Keratinocyte (primary cell): ENCODE measurements around the gene EXOC4. TPM values are rescaled to one million over a fixed set of nuclear protein-coding genes. Genes with fewer than 3 reads are reported as not detected.
A peak's percentile ranks its signal among the peaks of the same experiment; 100 is the strongest.

ENCODE experiments used
- DNase-seq: peaks from one replicate; pipeline ENCODE4 v3.0.0-alpha.2; 2011; ENCODE audit warnings: low read depth, missing footprints, low spot score
- FAIRE-seq: peaks from 2 replicates; lab custom pipeline; 2011; peaks lifted over from hg19 to GRCh38; lab: Jason Lieb, UNC
- H2AFZ ChIP-seq: 2 replicates; pipeline ENCODE4 v1.6.0; 2012; ENCODE audit warnings: low read length, control low read depth, inconsistent platforms; ENCODE audit not compliant: control insufficient read depth
- H3K27ac ChIP-seq: 2 replicates; pipeline ENCODE4 v1.5.1; 2011; ENCODE audit warnings: low read length; ENCODE audit not compliant: control insufficient read depth, insufficient read depth
- H3K27me3 ChIP-seq: 3 replicates; pipeline ENCODE4 v1.6.0; 2011; ENCODE audit warnings: low read length; ENCODE audit not compliant: control insufficient read depth, insufficient read depth; ENCODE audit errors: extremely low read depth
- H3K36me3 ChIP-seq, 2 experiments: 2 replicates in 1 of 2; 3 replicates in 1 of 2; pipeline ENCODE4 v1.5.1; 2011; ENCODE audit warnings: low read length in 2 of 2, mild to moderate bottlenecking in 1 of 2; ENCODE audit not compliant: control insufficient read depth in 2 of 2, insufficient read depth in 2 of 2; ENCODE audit errors: extremely low read depth in 1 of 2
- H3K4me1 ChIP-seq: 3 replicates; pipeline ENCODE4 v1.5.1; 2011; ENCODE audit warnings: low read length; ENCODE audit not compliant: control insufficient read depth, insufficient read depth; ENCODE audit errors: extremely low read depth
- H3K4me2 ChIP-seq: 3 replicates; pipeline ENCODE4 v1.6.0; 2011; ENCODE audit warnings: low read depth, low read length; ENCODE audit not compliant: control insufficient read depth, insufficient read depth; ENCODE audit errors: extremely low read depth
- H3K4me3 ChIP-seq, 3 experiments: fragments of 200-600 bp in 1 of 3; sonication (generic) in 1 of 3; 2 replicates in 2 of 3; 3 replicates in 1 of 3; pipeline ENCODE4 v1.5.1; 2011 to 2016; ENCODE audit warnings: low read length in 3 of 3, mild to moderate bottlenecking in 3 of 3, control low read depth in 2 of 3, inconsistent platforms in 1 of 3, low read depth in 1 of 3, mixed read lengths in 1 of 3, mixed run types in 1 of 3, moderate library complexity in 1 of 3; ENCODE audit not compliant: control insufficient read depth in 2 of 3, insufficient read depth in 2 of 3; ENCODE audit errors: extremely low read depth in 1 of 3
- H3K79me2 ChIP-seq: 2 replicates; pipeline ENCODE4 v1.6.0; 2012; ENCODE audit warnings: low read length; ENCODE audit not compliant: control insufficient read depth, insufficient read depth
- H3K9ac ChIP-seq: 3 replicates; pipeline ENCODE4 v1.6.0; 2011; ENCODE audit warnings: low read length; ENCODE audit not compliant: control insufficient read depth, insufficient read depth; ENCODE audit errors: extremely low read depth
- H3K9me1 ChIP-seq: 3 replicates; pipeline ENCODE4 v1.6.0; 2011; ENCODE audit warnings: low read length; ENCODE audit not compliant: control insufficient read depth, insufficient read depth; ENCODE audit errors: extremely low read depth
- H3K9me3 ChIP-seq: 2 replicates; pipeline ENCODE4 v1.5.1; 2012; ENCODE audit warnings: low read depth, low read length; ENCODE audit not compliant: control insufficient read depth
- H4K20me1 ChIP-seq: 3 replicates; pipeline ENCODE4 v1.6.0; 2011; ENCODE audit warnings: low read length; ENCODE audit not compliant: control insufficient read depth, insufficient read depth; ENCODE audit errors: extremely low read depth
- CTCF ChIP-seq, 3 experiments: IDR thresholded peaks in 1 of 3; conservative IDR thresholded peaks in 1 of 3; optimal IDR thresholded peaks in 1 of 3; 2 replicates in 2 of 3; 3 replicates in 1 of 3; pipeline versions ENCODE3 to v1.5.1; 2011; ENCODE audit warnings: low read length in 3 of 3, mild to moderate bottlenecking in 3 of 3, moderate library complexity in 2 of 3, control low read depth in 1 of 3, inconsistent platforms in 1 of 3; ENCODE audit not compliant: insufficient read depth in 2 of 3; ENCODE audit errors: extremely low read depth in 1 of 3
- EZH2 ChIP-seq: IDR thresholded peaks from one replicate; pipeline ENCODE4 v1.6.1; 2012; ENCODE audit warnings: inconsistent platforms, mild to moderate bottlenecking, low read length, moderate library complexity
- dilution Hi-C: fragments of 300-500 bp; cut with MboI; formaldehyde crosslinking; loops from one replicate; pipeline ENCODE4 v1.7.0; 2020; ENCODE audit warnings: low sequenced_read_pairs; ENCODE audit not compliant: extremely low pct_ligation_motif_present
- polyA plus RNA-seq, 5 experiments: library from polyadenylated mRNA; depleted of rRNA in 3 of 5; stranded (reverse) in 3 of 5; stranded (forward) in 1 of 5; unstranded in 1 of 5; fragments of >200 nt; gene quantifications; 1 replicate in 1 of 5; 2 replicates in 3 of 5; 3 replicates in 1 of 5; pipeline versions ENCODE4 v1.2.1 to v1.2.3, GENCODE V29; 2011 to 2012; ENCODE audit warnings: missing spikeins in 2 of 5, low read depth in 1 of 5, low replicate concordance in 1 of 5

The EXOC4 gene
- polyA plus RNA-seq, 1 donor (not counting 4 experiments of a cell fraction or from before 2014, with no cell fraction given): 52.6 TPM

- Histone ChIP-seq H3K9me1 (no peaks in the 10 kb centered on the region), H2AFZ (no peak overlapping the region), H3K79me2 (no peaks in the 10 kb centered on the region), H3K4me2 (no peak overlapping the region), H4K20me1 (no peaks in the 10 kb centered on the region), H3K9me3 (no peaks in the 10 kb centered on the region), H3K4me3 (no peak overlapping the region), H3K27me3 (no peaks in the 10 kb centered on the region), H3K36me3 (no peaks in the 10 kb centered on the region), H3K4me1 (peaks cover 15% of the 10 kb centered on the region), H3K27ac (no peak overlapping the region), H3K9ac (no peak overlapping the region)
- TF ChIP-seq EZH2: no peak
- no peak for TF ChIP-seq CTCF (optimal IDR thresholded peaks at IDR 0.05 in 1 of 3, IDR thresholded peaks at IDR 0.05 in 1 of 3, conservative IDR thresholded peaks at IDR 0.05 in 1 of 3; ENCODE audit: extremely low read depth in 1 of 3, insufficient read depth in 2 of 3, low read length in 3 of 3)
- dilution Hi-C loops: no loop called here
- FAIRE-seq (peak; percentile 34), DNase-seq (no peak)
Observed at GRCh38 chr7:133491201-133491691, 238.4 kb downstream of the EXOC4 start.

- no peaks in the 10 kb centered on the region for H3K9me3 ChIP-seq
- no peaks in the 10 kb centered on the region for H3K79me2 ChIP-seq
- no peak for TF ChIP-seq EZH2
- no peak for TF ChIP-seq CTCF (optimal IDR thresholded peaks at IDR 0.05 in 1 of 3, IDR thresholded peaks at IDR 0.05 in 1 of 3, conservative IDR thresholded peaks at IDR 0.05 in 1 of 3; ENCODE audit: extremely low read depth in 1 of 3, insufficient read depth in 2 of 3, low read length in 3 of 3)
- no peaks in the 10 kb centered on the region for H4K20me1 ChIP-seq
- FAIRE-seq (peak; percentile 79), DNase-seq (peak; percentile 17)
- peaks cover 15% of the 10 kb centered on the region for H3K4me1 ChIP-seq
- dilution Hi-C loops: no loop called here
- no peak overlapping the region for H3K27ac ChIP-seq
- H3K9me1 ChIP-seq: no peaks in the 10 kb centered on the region
- H3K9ac ChIP-seq: no peak overlapping the region
- H3K4me2 ChIP-seq: no peak overlapping the region
- no peaks in the 10 kb centered on the region for H3K27me3 ChIP-seq
- no peak overlapping the region for H2AFZ ChIP-seq
- no peaks in the 10 kb centered on the region for H3K36me3 ChIP-seq
- no peak overlapping the region for H3K4me3 ChIP-seq
Observed at GRCh38 chr7:133491846-133492652, 239.2 kb downstream of the EXOC4 start.
